HepG2 (cell line): ENCODE measurements around the gene KAT2A.

ENCODE experiments used
- CTCF ChIP-seq: sonication (generic); formaldehyde crosslinking; IDR thresholded peaks from 2 replicates; pipeline ENCODE4 v1.5.0; 2020; ENCODE audit warnings: mild to moderate bottlenecking, missing genetic modification reagents, moderate library complexity
- FOXJ3 ChIP-seq: sonication (generic); formaldehyde crosslinking; IDR thresholded peaks from 2 replicates; pipeline ENCODE4 v1.4.0; 2020; ENCODE audit warnings: missing genetic modification reagents, mild to moderate bottlenecking, borderline replicate concordance
- GABPA ChIP-seq, 2 experiments: IDR thresholded peaks; 2 replicates each; pipeline ENCODE4 v1.6.1; 2011 to 2016; ENCODE audit warnings: low read depth in 2 of 2, low read length in 1 of 2, missing biosample characterization in 1 of 2, missing genetic modification characterization in 1 of 2
- RAD21 ChIP-seq: fragments of 450-650 bp; formaldehyde crosslinking; IDR thresholded peaks from 2 replicates; pipeline ENCODE4 v1.5.0; 2020; ENCODE audit warnings: mild to moderate bottlenecking
- ZBTB25 ChIP-seq: IDR thresholded peaks from 2 replicates; pipeline ENCODE4 v1.6.1; 2018; ENCODE audit warnings: missing genetic modification reagents
- ZNF572 ChIP-seq: sonication (generic); formaldehyde crosslinking; IDR thresholded peaks from 2 replicates; pipeline ENCODE4 v1.5.1; 2020; ENCODE audit warnings: mild to moderate bottlenecking, missing genetic modification reagents
- ZNF577 ChIP-seq: sonication (generic); formaldehyde crosslinking; IDR thresholded peaks from 2 replicates; pipeline ENCODE4 v1.4.0; 2020; ENCODE audit warnings: mild to moderate bottlenecking, low read depth, missing genetic modification reagents, borderline replicate concordance
- ZSCAN31 ChIP-seq: sonication (generic); formaldehyde crosslinking; IDR thresholded peaks from 2 replicates; pipeline ENCODE4 v1.5.0; 2020; ENCODE audit warnings: low read depth, mild to moderate bottlenecking, missing genetic modification reagents

- TF ChIP-seq ZNF577 (no peak), GABPA (IDR thresholded peaks at IDR 0.05; ENCODE audit: low read depth, low read length) (peak; percentile 47), GABPA (CRISPR knock-in tag; IDR thresholded peaks at IDR 0.05; ENCODE audit: low read depth) (peak; percentile 93), ZNF572 (no peak), RAD21 (CRISPR knock-in tag) (no peak), FOXJ3 (no peak), ZSCAN31 (CRISPR knock-in tag) (no peak), CTCF (CRISPR knock-in tag) (peak; percentile 22; the same call in 1 of the 2 replicates), ZBTB25 (no peak)
Measured at GRCh38 chr17:42135664-42136653, 14.8 kb upstream of the KAT2A start.
